HEK293 (cell line): ENCODE data around the gene GAK.

Experiments used
- CTCF ChIA-PET: fragments of 350-600 bp; formaldehyde crosslinking; extraction: SDS; loops from one replicate; lab custom pipeline; 2021; ENCODE audit warnings: antibody characterized with exemption; lab: Yijun Ruan, JAX
- POLR2A ChIA-PET: fragments of 300-600 bp; formaldehyde crosslinking; extraction: SDS; loops from one replicate; lab custom pipeline; 2020; ENCODE audit warnings: antibody characterized with exemption, inconsistent platforms; lab: Yijun Ruan, JAX
- H3K27ac ChIP-seq: fragments of 200-500 bp; sonication (Bioruptor generic); 2 replicates; pipeline ENCODE4 v1.5.1; 2014; ENCODE audit warnings: low read depth, low read length, control low read depth, inconsistent platforms; ENCODE audit errors: extremely low read depth
- H3K36me3 ChIP-seq, 2 experiments: fragments of 200-500 bp in 1 of 2; sonication (Bioruptor generic) in 1 of 2; 1 replicate in 1 of 2; 2 replicates in 1 of 2; pipeline ENCODE4 v1.5.1; 2014 to 2017; ENCODE audit warnings: inconsistent platforms in 2 of 2, low read length in 2 of 2; ENCODE audit not compliant: control insufficient read depth in 2 of 2, insufficient read depth in 1 of 2
- H3K4me1 ChIP-seq: fragments of 200-500 bp; sonication (Bioruptor generic); 2 replicates; pipeline ENCODE4 v1.5.1; 2014; ENCODE audit warnings: mild to moderate bottlenecking, low read length, inconsistent platforms; ENCODE audit not compliant: control insufficient read depth, insufficient read depth
- H3K4me3 ChIP-seq: 2 replicates; pipeline ENCODE4 v1.5.1; 2011; ENCODE audit warnings: low read depth, mild to moderate bottlenecking, control low read depth, low read length, moderate library complexity
- H3K9me3 ChIP-seq: fragments of 200-500 bp; sonication (Bioruptor generic); 2 replicates; pipeline ENCODE4 v1.5.1; 2014; ENCODE audit warnings: low read depth, low read length, inconsistent platforms; ENCODE audit not compliant: control insufficient read depth, insufficient read depth
- AEBP2 ChIP-seq: fragments of 450-650 bp; formaldehyde crosslinking; IDR thresholded peaks from 2 replicates; pipeline ENCODE4 v1.5.1; 2016; ENCODE audit warnings: missing biosample characterization, missing genetic modification characterization, borderline replicate concordance
- FEZF1 ChIP-seq: fragments of 450-650 bp; formaldehyde crosslinking; IDR thresholded peaks from 2 replicates; pipeline ENCODE4 v1.5.1; 2016; ENCODE audit warnings: missing biosample characterization, missing genetic modification characterization
- INSM2 ChIP-seq: fragments of 450-650 bp; formaldehyde crosslinking; IDR thresholded peaks from 2 replicates; pipeline ENCODE4 v1.5.1; 2016; ENCODE audit warnings: missing biosample characterization, missing genetic modification characterization
- KLF1 ChIP-seq: fragments of 450-650 bp; formaldehyde crosslinking; IDR thresholded peaks from 2 replicates; pipeline ENCODE4 v1.5.1; 2016; ENCODE audit warnings: missing biosample characterization, missing genetic modification characterization
- SALL2 ChIP-seq: fragments of 450-650 bp; formaldehyde crosslinking; IDR thresholded peaks from 2 replicates; pipeline ENCODE4 v1.5.0; 2017; ENCODE audit warnings: missing biosample characterization, mild to moderate bottlenecking, missing genetic modification characterization, borderline replicate concordance
- YY1 ChIP-seq: fragments of 450-650 bp; formaldehyde crosslinking; IDR thresholded peaks from 2 replicates; pipeline ENCODE4 v1.5.1; 2018; ENCODE audit warnings: missing biosample characterization, missing genetic modification characterization
- ZIC2 ChIP-seq: fragments of 450-650 bp; formaldehyde crosslinking; IDR thresholded peaks from 2 replicates; pipeline ENCODE4 v1.5.1; 2016; ENCODE audit warnings: missing biosample characterization, missing genetic modification characterization
- ZNF112 ChIP-seq: fragments of 450-650 bp; formaldehyde crosslinking; IDR thresholded peaks from 2 replicates; pipeline ENCODE4 v1.5.0; 2017; ENCODE audit warnings: missing biosample characterization, missing genetic modification characterization
- ZNF121 ChIP-seq: fragments of 450-650 bp; formaldehyde crosslinking; IDR thresholded peaks from 2 replicates; pipeline ENCODE4 v1.5.1; 2016; ENCODE audit warnings: missing biosample characterization, missing genetic modification characterization
- ZNF133 ChIP-seq: fragments of 450-650 bp; formaldehyde crosslinking; IDR thresholded peaks from 2 replicates; pipeline ENCODE4 v1.5.1; 2016; ENCODE audit warnings: missing biosample characterization, missing genetic modification characterization
- ZNF140 ChIP-seq: fragments of 450-650 bp; formaldehyde crosslinking; IDR thresholded peaks from 2 replicates; pipeline ENCODE4 v1.5.1; 2016; ENCODE audit warnings: missing biosample characterization, missing genetic modification characterization
- ZNF202 ChIP-seq: fragments of 450-650 bp; formaldehyde crosslinking; IDR thresholded peaks from 2 replicates; pipeline ENCODE4 v1.5.1; 2016; ENCODE audit warnings: missing biosample characterization, missing genetic modification characterization, borderline replicate concordance
- ZNF214 ChIP-seq: fragments of 450-650 bp; formaldehyde crosslinking; IDR thresholded peaks from 2 replicates; pipeline ENCODE4 v1.5.1; 2017; ENCODE audit warnings: missing biosample characterization, mild to moderate bottlenecking, missing genetic modification characterization, borderline replicate concordance
- ZNF26 ChIP-seq: fragments of 450-650 bp; formaldehyde crosslinking; IDR thresholded peaks from 2 replicates; pipeline ENCODE4 v1.5.1; 2016; ENCODE audit warnings: missing biosample characterization, missing genetic modification characterization
- ZNF335 ChIP-seq: fragments of 450-650 bp; formaldehyde crosslinking; conservative IDR thresholded peaks from 2 replicates; pipeline ENCODE4 v1.5.1; 2016; ENCODE audit warnings: missing biosample characterization, missing genetic modification characterization
- ZNF416 ChIP-seq: fragments of 450-650 bp; formaldehyde crosslinking; IDR thresholded peaks from 2 replicates; pipeline ENCODE4 v1.5.1; 2016; ENCODE audit warnings: missing biosample characterization, missing genetic modification characterization
- ZNF488 ChIP-seq: fragments of 450-650 bp; formaldehyde crosslinking; IDR thresholded peaks from 2 replicates; pipeline ENCODE4 v1.5.1; 2016; ENCODE audit warnings: missing biosample characterization, missing genetic modification characterization
- ZNF544 ChIP-seq: fragments of 450-650 bp; formaldehyde crosslinking; IDR thresholded peaks from 2 replicates; pipeline ENCODE4 v1.5.0; 2017; ENCODE audit warnings: missing biosample characterization, missing genetic modification characterization
- ZNF561 ChIP-seq: fragments of 450-650 bp; IDR thresholded peaks from 2 replicates; pipeline ENCODE4 v1.5.1; 2018; ENCODE audit warnings: missing biosample characterization, missing genetic modification characterization, borderline replicate concordance
- ZNF596 ChIP-seq: fragments of 450-650 bp; IDR thresholded peaks from 2 replicates; pipeline ENCODE4 v1.5.0; 2018; ENCODE audit warnings: missing biosample characterization, mild to moderate bottlenecking, missing genetic modification characterization, moderate library complexity
- ZNF701 ChIP-seq: fragments of 450-650 bp; formaldehyde crosslinking; IDR thresholded peaks from 2 replicates; pipeline ENCODE4 v1.5.1; 2016; ENCODE audit warnings: missing biosample characterization, missing genetic modification characterization
- ZNF791 ChIP-seq: fragments of 450-650 bp; formaldehyde crosslinking; IDR thresholded peaks from 2 replicates; pipeline ENCODE4 v1.5.1; 2016; ENCODE audit warnings: missing biosample characterization, missing genetic modification characterization
- ZSCAN30 ChIP-seq: fragments of 450-650 bp; IDR thresholded peaks from 2 replicates; pipeline ENCODE4 v1.5.1; 2018; ENCODE audit warnings: missing biosample characterization, mild to moderate bottlenecking, missing genetic modification characterization, moderate library complexity

GAK gene

GRCh38 chr4:884896-885295, 47.2 kb downstream of the GAK start:
- TF ChIP-seq YY1 (tag by site-specific recombination) (no peak), AEBP2 (tag by site-specific recombination) (no peak), ZNF133 (no peak), ZNF202 (tag by site-specific recombination) (no peak), INSM2 (tag by site-specific recombination) (no peak), ZNF121 (tag by site-specific recombination) (no peak), ZNF26 (tag by site-specific recombination) (no peak), ZNF335 (tag by site-specific recombination) (no peak), FEZF1 (tag by site-specific recombination) (no peak), ZNF544 (tag by site-specific recombination) (no peak), ZIC2 (tag by site-specific recombination) (no peak), ZNF791 (no peak)
- CTCF ChIA-PET = no interaction called here
- Histone ChIP-seq H3K9me3 (no peaks in the 10 kb centered on the region), H3K4me3 (no peak overlapping the region), H3K27ac (no peak overlapping the region), H3K4me1 (no peaks in the 10 kb centered on the region), H3K36me3 (peaks cover 0 to 88% of the 10 kb centered on the region in 2 experiments; a peak in 1 of 3 replicates)
- POLR2A ChIA-PET = no interaction called here

GRCh38 chr4:884259-884658, 47.9 kb downstream of the GAK start:
- H3K27ac ChIP-seq = no peak overlapping the region
- POLR2A ChIA-PET = no interaction called here
- TF ChIP-seq ZSCAN30 = no peak
- TF ChIP-seq KLF1 (tag by site-specific recombination) = no peak
- TF ChIP-seq ZNF112 (tag by site-specific recombination) = no peak
- no peak for TF ChIP-seq ZNF596
- TF ChIP-seq ZNF416 = no peak
- no peak for TF ChIP-seq ZNF140 (tag by site-specific recombination)
- TF ChIP-seq SALL2 (tag by site-specific recombination) = no peak
- no peak for TF ChIP-seq ZNF561
- no peak for TF ChIP-seq ZNF488 (tag by site-specific recombination)
- TF ChIP-seq ZNF214 = no peak
- no peak for TF ChIP-seq ZNF701 (tag by site-specific recombination)
- peaks cover 0 to 88% of the 10 kb centered on the region in 2 experiments; a peak in 1 of 3 replicates for H3K36me3 ChIP-seq
- CTCF ChIA-PET = no interaction called here
- H3K4me1 ChIP-seq = no peaks in the 10 kb centered on the region
- no peak overlapping the region for H3K4me3 ChIP-seq
- no peaks in the 10 kb centered on the region for H3K9me3 ChIP-seq
